GM19035 (cell line): ENCODE measurements around the gene MID1.

ENCODE experiments used
- ATAC-seq: cut with Tn5 transposase; IDR thresholded peaks from one replicate; pipeline ENCODE4 v1.9.1; 2021; ENCODE audit not compliant: unreplicated experiment

Gene MID1

GRCh38 chrX:10496345-10496965, 123.9 kb downstream of the MID1 start:
- no peak for ATAC-seq

- ATAC-seq = no peak
These were observed 124.7 kb downstream of the MID1 start for GRCh38 chrX:10495677-10496076.

- no peak for ATAC-seq
These were observed 128.1 kb downstream of the MID1 start for GRCh38 chrX:10492250-10492649.

GRCh38 chrX:10486373-10486772, 134.0 kb downstream of the MID1 start:
- no peak for ATAC-seq

- no peak for ATAC-seq
These were observed 135.1 kb downstream of the MID1 start for GRCh38 chrX:10485326-10485725.

- no peak for ATAC-seq
These were observed 135.6 kb downstream of the MID1 start for GRCh38 chrX:10484683-10485247.

- no peak for ATAC-seq
These were observed 137.1 kb downstream of the MID1 start for GRCh38 chrX:10483191-10483831.

- ATAC-seq = no peak
These were observed 137.7 kb downstream of the MID1 start for GRCh38 chrX:10482708-10483107.

GRCh38 chrX:10482261-10482660, 138.1 kb downstream of the MID1 start:
- ATAC-seq = peak; percentile 82

GRCh38 chrX:10480861-10481260, 139.5 kb downstream of the MID1 start:
- no peak for ATAC-seq

- no peak for ATAC-seq
These were observed 140.9 kb downstream of the MID1 start for GRCh38 chrX:10479508-10479907.

GRCh38 chrX:10477525-10477924, 142.9 kb downstream of the MID1 start:
- no peak for ATAC-seq

- no peak for ATAC-seq
These were observed 145.3 kb downstream of the MID1 start for GRCh38 chrX:10474913-10475568.

GRCh38 chrX:10474510-10474909, 145.9 kb downstream of the MID1 start:
- ATAC-seq = no peak

- no peak for ATAC-seq
These were observed 149.0 kb downstream of the MID1 start for GRCh38 chrX:10471418-10471817.

- no peak for ATAC-seq
These were observed 150.4 kb downstream of the MID1 start for GRCh38 chrX:10470009-10470408.

- ATAC-seq = no peak
These were observed 152.6 kb downstream of the MID1 start for GRCh38 chrX:10467793-10468192.

GRCh38 chrX:10465254-10465653, 155.1 kb downstream of the MID1 start:
- ATAC-seq = no peak

GRCh38 chrX:10457092-10457491, 163.3 kb downstream of the MID1 start:
- no peak for ATAC-seq

- no peak for ATAC-seq
These were observed 166.4 kb downstream of the MID1 start for GRCh38 chrX:10453945-10454344.

- ATAC-seq = no peak
These were observed 169.4 kb downstream of the MID1 start for GRCh38 chrX:10450959-10451355.
